CD4-positive, alpha-beta T cell (primary cell): ENCODE results near the gene APOM. TPM values are rescaled to one million over a fixed set of nuclear protein-coding genes. Genes with fewer than 3 reads are reported as not detected.

Experiments
- ATAC-seq: fragments of 200-7000 bp; cut with Tn5 transposase; one replicate; pipeline ENCODE4 v1.10.0; 2022; ENCODE audit warnings: mild to moderate bottlenecking; ENCODE audit not compliant: poor library complexity
- CTCF ChIA-PET: fragments of 350-600 bp; sonication (Branson Sonifier 250); formaldehyde crosslinking; loops from one replicate; lab custom pipeline; 2021; ENCODE audit warnings: antibody characterized with exemption, inconsistent platforms; lab: Charles Lee
- POLR2A ChIA-PET: fragments of 350-600 bp; sonication (Branson Sonifier 250); formaldehyde crosslinking; loops from one replicate; lab custom pipeline; 2021; ENCODE audit warnings: antibody characterized with exemption, inconsistent platforms; lab: Charles Lee
- DNase-seq, 14 experiments: peaks; one replicate each; pipeline ENCODE4 v3.0.0-alpha.2; 2013 to 2020; ENCODE audit warnings: mixed read lengths in 2 of 14
- H3K27ac ChIP-seq, 2 donors: one replicate each; pipeline versions ENCODE4 v1.5.1 to v1.7.0; 2013; ENCODE audit warnings: low read length in 2 of 2, low read depth in 1 of 2, mild to moderate bottlenecking in 1 of 2
- H3K27me3 ChIP-seq, 2 experiments: 1 replicate in 1 of 2; 2 replicates in 1 of 2; pipeline versions ENCODE4 v1.6.1 to v1.7.0; 2013; ENCODE audit warnings: low read length in 2 of 2, control low read depth in 1 of 2, mild to moderate bottlenecking in 1 of 2, moderate library complexity in 1 of 2; ENCODE audit not compliant: insufficient read depth in 2 of 2, control insufficient read depth in 1 of 2
- H3K36me3 ChIP-seq: one replicate; pipeline ENCODE4 v1.6.1; 2013; ENCODE audit warnings: low read length, control low read depth; ENCODE audit not compliant: insufficient read depth
- H3K4me1 ChIP-seq: one replicate; pipeline ENCODE4 v1.6.1; 2013; ENCODE audit warnings: low read length, control low read depth; ENCODE audit not compliant: insufficient read depth
- H3K4me3 ChIP-seq: one replicate; pipeline ENCODE4 v1.5.1; 2013; ENCODE audit warnings: mild to moderate bottlenecking, low read length, moderate library complexity
- H3K9me3 ChIP-seq, 2 experiments: 1 replicate in 1 of 2; 2 replicates in 1 of 2; pipeline versions ENCODE4 v1.6.1 to v1.7.0; 2013; ENCODE audit warnings: low read length in 2 of 2, mild to moderate bottlenecking in 2 of 2, control low read depth in 1 of 2, moderate library complexity in 1 of 2; ENCODE audit not compliant: control insufficient read depth in 1 of 2, insufficient read depth in 1 of 2
- H3K27ac Mint-ChIP-seq: one replicate; pipeline ENCODE4 v1.8.0; 2020; ENCODE audit warnings: mixed read lengths
- H3K27me3 Mint-ChIP-seq: one replicate; pipeline ENCODE4 v1.8.0; 2021; ENCODE audit warnings: mixed read lengths
- H3K36me3 Mint-ChIP-seq: one replicate; pipeline ENCODE4 v1.8.0; 2021; ENCODE audit warnings: low read depth, mixed read lengths
- H3K4me1 Mint-ChIP-seq: one replicate; pipeline ENCODE4 v1.8.0; 2021; ENCODE audit warnings: low read depth, mixed read lengths
- H3K4me3 Mint-ChIP-seq: one replicate; pipeline ENCODE4 v1.8.0; 2020; ENCODE audit warnings: mild to moderate bottlenecking, mixed read lengths
- H3K9me3 Mint-ChIP-seq: one replicate; pipeline ENCODE4 v1.8.0; 2020; ENCODE audit warnings: mixed read lengths
- CTCF ChIP-seq: fragments of 200-600 bp; IDR thresholded peaks from one replicate; pipeline ENCODE4 v1.8.0; 2022; ENCODE audit warnings: antibody characterized with exemption, mild to moderate bottlenecking
- intact Hi-C, 2 experiments: fragments of 100-400 bp; cut with DNase I in 1 of 2; cut with micrococcal nuclease in 1 of 2; formaldehyde crosslinking; loops; one replicate each; pipeline versions ENCODE4 v1.15.1 to v1.9.0; 2023 to 2025; cut with DNase I, micrococcal nuclease
- total RNA-seq, 174 experiments: library from RNA in 2 of 174; stranded (reverse) in 2 of 174; gene quantifications; one replicate each; pipeline ENCODE4 v1.2.3 and lab custom pipeline; 2021 to 2026

Gene APOM
- total RNA-seq, 2 experiments from 2014 or later = 4.2 to 4.6 TPM

GRCh38 chr6:31636698-31637596 is 18.7 kb upstream of the APOM start:
- H3K9me3 Mint-ChIP-seq = no peaks in the 10 kb centered on the region
- peaks cover 95% of the 10 kb centered on the region for H3K36me3 Mint-ChIP-seq
- ATAC-seq (no peak), DNase-seq (no peak)
- H3K27me3 Mint-ChIP-seq = no peaks in the 10 kb centered on the region
- Histone ChIP-seq H3K27ac (no peak overlapping the region), H3K9me3 (no peaks in the 10 kb centered on the region), H3K36me3 (peaks cover 97% of the 10 kb centered on the region), H3K4me1 (peaks cover 2% of the 10 kb centered on the region), H3K27me3 (no peaks in the 10 kb centered on the region), H3K4me3 (no peak overlapping the region)
- CTCF ChIA-PET = no interaction called here
- no peak overlapping the region for H3K27ac Mint-ChIP-seq
- H3K4me1 Mint-ChIP-seq = no peaks in the 10 kb centered on the region
- H3K4me3 Mint-ChIP-seq = no peak overlapping the region
- TF ChIP-seq CTCF = no peak
- intact Hi-C loops = no loop called here
- POLR2A ChIA-PET = interaction anchor here (1.5 kb wide), 1 partner anchor 15 kb away, joined by 4 read pairs; no protein-coding TSS in a partner anchor

- no peak for ATAC-seq
Observed at GRCh38 chr6:31639043-31639442, 16.7 kb upstream of the APOM start.

GRCh38 chr6:31639449-31639861 is 16.2 kb upstream of the APOM start:
- DNase-seq (no peak), ATAC-seq (no peak)
- Histone ChIP-seq H3K36me3 (peaks cover 96% of the 10 kb centered on the region), H3K27ac (no peak overlapping the region), H3K4me3 (no peak overlapping the region), H3K27me3 (no peaks in the 10 kb centered on the region), H3K9me3 (no peaks in the 10 kb centered on the region), H3K4me1 (no peaks in the 10 kb centered on the region)
- Mint-ChIP-seq H3K27me3 (no peaks in the 10 kb centered on the region), H3K9me3 (no peaks in the 10 kb centered on the region), H3K4me3 (no peak overlapping the region), H3K27ac (peak overlapping the region; percentile 24), H3K36me3 (peaks cover 91% of the 10 kb centered on the region), H3K4me1 (no peaks in the 10 kb centered on the region)
- POLR2A ChIA-PET = interaction anchor here (0.9 to 3.7 kb wide), 5 partner anchors 13 to 150 kb away, joined by 3 to 19 read pairs (median 3); partner anchors contain the start of genes BAG6, C6orf47 and LTB
- intact Hi-C loops = no loop called here
- TF ChIP-seq CTCF = no peak
- CTCF ChIA-PET = no interaction called here

More at GRCh38 chr6:31639043-31639442, 16.7 kb upstream of the APOM start:
- no peak for TF ChIP-seq CTCF
- H3K27ac Mint-ChIP-seq = no peak overlapping the region
- DNase-seq = no peak
- ChIA-PET POLR2A (interaction anchor here (0.9 to 3.7 kb wide), 4 partner anchors 12 to 149 kb away, joined by 3 to 19 read pairs (median 4); partner anchors contain the start of genes BAG6 and C6orf47), CTCF (no interaction called here)
- no peaks in the 10 kb centered on the region for H3K4me1 Mint-ChIP-seq
- H3K27me3 Mint-ChIP-seq = no peaks in the 10 kb centered on the region
- Histone ChIP-seq H3K36me3 (peaks cover 96% of the 10 kb centered on the region), H3K4me3 (no peak overlapping the region), H3K4me1 (no peaks in the 10 kb centered on the region), H3K9me3 (no peaks in the 10 kb centered on the region), H3K27ac (no peak overlapping the region), H3K27me3 (no peaks in the 10 kb centered on the region)
- no peaks in the 10 kb centered on the region for H3K9me3 Mint-ChIP-seq
- no peak overlapping the region for H3K4me3 Mint-ChIP-seq
- intact Hi-C loops = no loop called here
- H3K36me3 Mint-ChIP-seq = peaks cover 91% of the 10 kb centered on the region
